Esophagus (tissue), 2 donors: Measurements from ENCODE around the gene CBFA2T2. TPM values are rescaled to one million over a fixed set of nuclear protein-coding genes. Genes with fewer than 3 reads are reported as not detected.

Source experiments
- H3K27ac ChIP-seq, 2 donors: one replicate each; pipeline ENCODE4 v1.5.1; 2013; ENCODE audit warnings: low read depth in 2 of 2, mild to moderate bottlenecking in 2 of 2, inconsistent platforms in 1 of 2, low read length in 1 of 2, moderate library complexity in 1 of 2
- H3K27me3 ChIP-seq, 2 donors: one replicate each; pipeline ENCODE4 v1.6.1; 2013; ENCODE audit warnings: low read length in 2 of 2, control low read depth in 1 of 2, mild to moderate bottlenecking in 1 of 2; ENCODE audit not compliant: insufficient read depth in 2 of 2, control insufficient read depth in 1 of 2
- H3K36me3 ChIP-seq, 2 donors: one replicate each; pipeline ENCODE4 v1.6.1; 2013; ENCODE audit warnings: low read length in 1 of 2; ENCODE audit not compliant: control insufficient read depth in 2 of 2, insufficient read depth in 2 of 2
- H3K4me1 ChIP-seq, 2 donors: one replicate each; pipeline ENCODE4 v1.6.1; 2013; ENCODE audit warnings: low read length in 1 of 2; ENCODE audit not compliant: control insufficient read depth in 2 of 2, insufficient read depth in 2 of 2
- H3K4me3 ChIP-seq, 2 donors: one replicate each; pipeline ENCODE4 v1.5.1; 2013; ENCODE audit warnings: low read length in 2 of 2, mild to moderate bottlenecking in 2 of 2, low read depth in 1 of 2, moderate library complexity in 1 of 2
- H3K9me3 ChIP-seq, 2 donors: one replicate each; pipeline ENCODE4 v1.6.1; 2013; ENCODE audit warnings: mild to moderate bottlenecking in 2 of 2, low read depth in 1 of 2, low read length in 1 of 2, moderate library complexity in 1 of 2; ENCODE audit not compliant: control insufficient read depth in 2 of 2, insufficient read depth in 1 of 2
- WGBS, 2 donors: extraction: QIAGEN DNeasy Blood & Tissue Kit; methylation state at CpG; one replicate each; pipeline ENCODE4 v1.1.7; 2013; 5-methylcytosine and 5-hydroxymethylcytosine counted together
- polyA plus RNA-seq, 2 donors: library from polyadenylated mRNA; stranded (reverse); fragments of 200-250 nt; gene quantifications; one replicate each; pipeline ENCODE4 v1.2.3, GENCODE V29; 2013
- donor health status: healthy with polysubstance abuse.
- donor health status: Bipolar disorder and iron deficiency.

The CBFA2T2 gene
- polyA plus RNA-seq, 2 donors: 4.7 to 8.5 TPM

DNA sequence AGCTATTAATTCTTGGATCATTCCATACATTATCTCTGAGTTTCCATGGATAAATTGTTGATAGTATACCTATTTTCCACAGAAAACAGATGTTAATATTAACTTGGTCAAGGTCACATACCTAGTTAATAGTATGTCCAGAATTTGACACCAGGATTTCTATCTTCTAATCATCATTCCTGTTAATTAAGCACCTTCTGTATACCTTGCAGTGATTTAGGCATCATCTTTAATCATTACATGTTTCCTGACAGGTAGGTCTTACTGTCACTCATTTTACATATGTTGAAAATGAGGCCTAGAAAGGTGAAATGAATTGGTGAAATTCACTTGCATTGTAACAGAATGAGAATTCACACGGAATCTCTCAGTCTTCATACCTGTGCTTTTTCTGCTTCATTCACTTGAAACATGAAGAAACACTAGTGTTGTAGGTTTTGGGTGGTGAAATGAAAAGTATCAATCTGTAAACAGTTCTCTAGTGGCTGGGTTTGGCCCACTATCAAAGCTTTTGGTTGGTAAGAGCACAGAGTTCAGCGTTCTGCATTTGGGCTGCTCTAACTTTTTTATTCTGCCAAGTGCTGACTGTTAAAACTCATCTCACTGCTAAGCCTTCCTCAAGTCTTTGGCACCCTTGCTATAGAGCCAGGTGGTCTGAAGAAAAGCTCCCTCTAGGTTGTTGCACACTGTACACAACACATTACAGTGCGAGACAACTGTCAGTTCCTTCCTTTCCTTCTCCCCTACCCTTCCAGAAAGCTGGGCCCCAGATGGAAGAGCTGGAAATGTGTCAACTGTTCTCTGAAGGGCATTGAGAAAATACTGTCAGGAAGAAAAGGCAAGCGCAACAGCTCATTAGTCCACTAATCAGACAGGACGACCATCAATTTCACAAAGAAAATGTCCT lies 114.4 kb downstream of the CBFA2T2 start:
- Histone ChIP-seq H3K27me3 (no peaks in the 10 kb centered on the region), H3K36me3 (peaks cover 0 to 4% of the 10 kb centered on the region in 2 donors), H3K4me1 (no peaks in the 10 kb centered on the region), H3K4me3 (no peak overlapping the region), H3K9me3 (no peaks in the 10 kb centered on the region), H3K27ac (no peak overlapping the region)
- 74 to 75% methylated on average over 5 of the region's 5 CpGs for WGBS, 2 donors

DNA sequence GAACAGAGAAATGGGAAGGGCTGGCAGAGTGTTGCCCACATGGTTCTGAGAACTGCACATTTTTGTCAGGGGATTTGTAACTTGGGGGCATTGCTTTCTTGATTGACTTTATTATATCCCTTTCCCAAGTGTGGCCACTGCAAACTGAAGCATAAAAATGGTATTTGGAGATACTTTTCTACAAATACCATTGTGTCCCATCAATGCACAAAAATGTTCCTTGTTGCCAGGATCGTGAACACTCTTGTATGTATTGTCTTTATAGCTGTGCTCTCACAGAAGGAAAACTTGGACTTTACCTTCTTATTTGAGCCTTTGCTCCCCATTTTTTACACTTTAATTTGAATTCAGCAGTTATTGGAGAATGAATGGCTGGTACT lies 115.1 kb downstream of the CBFA2T2 start:
- no peak overlapping the region for H3K4me3 ChIP-seq
- H3K27ac ChIP-seq: no peak overlapping the region
- 79 to 92% methylated on average over 1 of the region's 1 CpG for WGBS, 2 donors
- no peaks in the 10 kb centered on the region for H3K27me3 ChIP-seq
- no peaks in the 10 kb centered on the region for H3K4me1 ChIP-seq
- no peaks in the 10 kb centered on the region for H3K9me3 ChIP-seq
- peaks cover 0 to 4% of the 10 kb centered on the region in 2 donors for H3K36me3 ChIP-seq

DNA sequence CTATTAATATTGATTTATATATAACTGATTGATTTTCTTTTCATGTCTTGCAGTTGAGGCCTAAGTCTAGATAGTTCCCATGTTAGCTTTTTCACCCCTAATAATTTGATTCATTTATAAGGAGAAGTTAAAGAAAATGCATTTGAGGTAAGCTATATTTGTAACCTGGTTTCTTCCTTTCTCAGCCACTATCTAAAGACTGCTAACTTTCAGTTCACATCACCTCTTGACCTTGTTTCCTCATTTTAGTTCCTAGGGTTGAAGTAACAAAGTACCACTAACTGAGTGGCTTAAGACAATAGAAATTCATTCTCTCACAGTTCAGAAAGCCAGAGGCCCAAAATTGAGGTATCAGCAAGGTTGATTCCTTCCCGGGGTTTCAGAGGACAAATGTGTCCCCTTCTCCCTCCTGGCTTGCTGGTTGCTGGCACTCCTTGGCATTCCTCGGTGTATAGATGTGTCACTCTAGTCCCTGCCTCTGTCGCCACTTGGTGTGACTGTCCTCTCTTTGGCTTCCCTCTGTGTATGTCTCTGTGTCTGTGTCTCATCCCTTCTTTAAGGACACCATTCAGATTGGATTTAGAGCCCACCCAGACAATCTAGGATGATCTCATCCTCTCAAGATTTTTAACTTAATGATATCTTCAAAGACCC lies 116.3 kb downstream of the CBFA2T2 start:
- WGBS, 2 donors: 93 to 94% methylated on average over 3 of the region's 3 CpGs
- Histone ChIP-seq H3K36me3 (peaks cover under 1 to 8% of the 10 kb centered on the region in 2 donors), H3K27ac (no peak overlapping the region)

DNA sequence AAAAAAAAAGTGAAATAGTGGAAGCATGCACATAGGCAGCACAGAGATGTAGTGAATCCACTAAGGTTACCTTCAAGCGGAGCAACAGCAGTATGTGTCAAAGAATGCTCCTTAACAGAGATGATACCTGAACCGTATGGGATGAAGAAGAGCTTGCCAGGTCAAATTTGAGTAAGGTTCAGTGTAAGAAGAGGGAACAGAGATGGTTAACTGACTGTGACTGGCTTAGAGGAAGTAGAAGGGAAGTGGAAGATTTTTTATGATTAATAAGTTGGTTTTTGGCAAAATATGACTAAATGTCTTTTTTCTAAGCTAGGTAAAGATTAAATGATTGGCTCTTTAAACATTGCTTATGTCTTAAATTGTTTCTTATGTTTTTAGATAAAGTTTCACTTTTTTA lies 119.6 kb downstream of the CBFA2T2 start:
- Histone ChIP-seq H3K4me1 (no peaks in the 10 kb centered on the region), H3K9me3 (no peaks in the 10 kb centered on the region), H3K4me3 (no peak overlapping the region), H3K36me3 (peaks cover 6 to 12% of the 10 kb centered on the region in 2 donors), H3K27ac (no peak overlapping the region), H3K27me3 (no peaks in the 10 kb centered on the region)
- 91 to 94% methylated on average over 2 of the region's 2 CpGs for WGBS, 2 donors

More for the DNA sequence above, 116.3 kb downstream of the CBFA2T2 start:
- H3K27me3 ChIP-seq: no peaks in the 10 kb centered on the region
- H3K4me1 ChIP-seq: no peaks in the 10 kb centered on the region
- no peaks in the 10 kb centered on the region for H3K9me3 ChIP-seq
- no peak overlapping the region for H3K4me3 ChIP-seq

DNA sequence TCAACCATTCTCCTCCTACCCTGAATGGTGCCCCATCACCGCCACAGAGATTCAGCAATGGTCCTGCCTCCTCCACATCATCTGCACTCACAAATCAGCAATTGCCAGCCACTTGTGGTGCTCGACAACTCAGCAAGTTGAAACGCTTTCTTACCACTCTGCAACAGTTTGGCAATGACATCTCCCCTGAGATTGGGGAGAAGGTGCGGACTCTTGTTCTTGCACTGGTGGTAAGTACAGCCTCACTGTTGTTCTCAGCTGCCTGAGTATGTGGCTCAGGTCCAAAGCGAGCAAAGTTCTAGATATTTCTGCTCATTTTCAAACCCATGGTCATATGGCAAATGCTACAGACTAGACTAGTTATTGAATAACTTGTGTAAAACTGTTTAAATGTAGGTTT lies 121.2 kb downstream of the CBFA2T2 start:
- Histone ChIP-seq H3K27ac (no peak overlapping the region), H3K4me3 (no peak overlapping the region), H3K27me3 (no peaks in the 10 kb centered on the region), H3K36me3 (peaks cover 6 to 12% of the 10 kb centered on the region in 2 donors), H3K9me3 (no peaks in the 10 kb centered on the region), H3K4me1 (no peaks in the 10 kb centered on the region)
- 96 to 98% methylated on average over 5 of the region's 5 CpGs for WGBS, 2 donors

DNA sequence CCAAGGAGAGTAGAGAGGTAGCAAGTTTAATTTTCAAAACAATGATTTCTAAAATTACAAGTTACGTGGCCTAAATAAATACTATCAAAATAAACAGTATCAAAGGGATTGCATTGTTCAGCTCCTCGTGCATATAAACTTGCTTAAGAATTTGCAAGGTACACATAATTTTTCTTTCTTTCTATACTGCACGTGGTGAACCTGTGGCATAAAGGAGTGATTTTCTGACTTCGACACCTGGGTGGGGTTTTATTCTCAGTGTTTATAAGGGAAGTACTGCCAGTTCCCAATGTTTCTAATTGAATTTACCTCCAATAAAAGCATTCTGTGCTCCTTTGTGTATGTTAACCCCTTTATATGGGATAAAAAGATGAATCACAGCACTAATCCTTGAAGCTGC lies 122.1 kb downstream of the CBFA2T2 start:
- Histone ChIP-seq H3K27ac (no peak overlapping the region), H3K9me3 (no peaks in the 10 kb centered on the region), H3K27me3 (no peaks in the 10 kb centered on the region), H3K4me3 (no peak overlapping the region), H3K36me3 (peaks cover 6 to 9% of the 10 kb centered on the region in 2 donors), H3K4me1 (no peaks in the 10 kb centered on the region)
- 65 to 66% methylated on average over 4 of the region's 4 CpGs for WGBS, 2 donors

DNA sequence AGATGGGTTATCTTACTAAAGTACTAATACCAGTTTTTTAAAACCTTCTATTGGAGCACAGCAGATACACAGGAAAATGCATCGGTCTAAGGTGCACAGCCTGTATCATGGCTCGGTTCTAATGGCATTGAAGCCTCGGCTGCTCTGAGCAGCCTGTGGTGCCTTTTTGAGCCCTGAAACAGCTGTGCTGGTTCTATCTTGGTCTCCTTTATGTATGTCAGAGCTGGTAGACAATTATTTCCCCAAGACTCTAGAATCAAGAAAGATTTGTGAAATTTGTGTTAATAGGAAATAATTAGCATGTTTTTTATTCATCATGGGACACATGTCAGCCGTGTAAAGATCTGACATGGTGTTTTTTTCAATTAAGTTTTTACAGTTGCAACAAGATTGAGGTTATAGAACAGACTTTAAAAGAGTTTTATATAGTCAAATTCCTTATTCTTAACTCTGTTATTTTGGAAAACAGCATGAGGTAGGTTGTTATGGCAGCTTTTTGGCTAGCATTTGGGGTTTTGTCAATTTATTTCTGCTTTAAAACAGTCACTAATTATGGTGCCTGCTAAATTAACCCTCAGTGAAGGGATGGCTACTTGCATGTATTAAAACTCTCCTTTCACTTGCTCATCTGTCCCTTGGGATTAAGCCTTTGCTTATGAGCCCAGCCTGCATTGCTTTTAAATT lies 132.0 kb downstream of the CBFA2T2 start:
- Histone ChIP-seq H3K36me3 (peaks cover 3 to 16% of the 10 kb centered on the region in 2 donors), H3K4me3 (no peak overlapping the region), H3K4me1 (peaks cover 0 to 4% of the 10 kb centered on the region in 2 donors), H3K27me3 (no peaks in the 10 kb centered on the region), H3K9me3 (no peaks in the 10 kb centered on the region), H3K27ac (no peak overlapping the region)
- WGBS, 2 donors: 89 to 92% methylated on average over 4 of the region's 4 CpGs

DNA sequence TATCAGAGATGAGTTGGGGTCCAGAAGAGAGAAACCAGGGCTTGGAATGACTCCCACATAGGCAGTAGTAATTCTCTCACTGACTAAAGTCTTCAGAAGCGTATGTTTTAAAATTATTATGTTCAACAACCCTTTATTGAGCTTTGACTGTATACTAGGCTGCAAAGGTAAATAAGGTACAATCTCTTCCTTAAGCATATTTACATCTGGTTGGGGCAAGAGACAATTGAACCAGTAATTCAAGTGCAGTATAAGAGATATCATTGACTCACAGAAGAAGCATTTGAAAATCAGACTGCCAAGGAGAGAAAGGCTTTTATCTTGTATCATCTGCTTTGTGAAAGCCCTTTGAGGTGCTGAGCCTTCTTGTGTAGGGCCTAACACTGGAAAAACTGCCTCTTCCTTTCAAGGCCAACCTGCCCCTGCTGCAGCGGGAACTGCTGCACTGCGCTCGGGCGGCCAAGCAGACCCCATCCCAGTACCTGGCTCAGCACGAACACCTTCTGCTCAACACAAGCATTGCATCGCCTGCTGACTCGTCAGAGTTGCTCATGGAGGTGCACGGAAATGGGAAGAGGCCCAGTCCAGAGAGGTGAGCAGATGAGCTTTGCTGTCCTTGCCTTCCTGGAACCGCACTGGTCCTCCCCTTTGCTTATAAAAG lies 132.9 kb downstream of the CBFA2T2 start:
- Histone ChIP-seq H3K36me3 (peaks cover 3 to 16% of the 10 kb centered on the region in 2 donors), H3K27me3 (no peaks in the 10 kb centered on the region), H3K4me3 (no peak overlapping the region), H3K27ac (no peak overlapping the region), H3K9me3 (no peaks in the 10 kb centered on the region), H3K4me1 (peaks cover 0 to 4% of the 10 kb centered on the region in 2 donors)
- WGBS, 2 donors: 96 to 97% methylated on average over 10 of the region's 10 CpGs

DNA sequence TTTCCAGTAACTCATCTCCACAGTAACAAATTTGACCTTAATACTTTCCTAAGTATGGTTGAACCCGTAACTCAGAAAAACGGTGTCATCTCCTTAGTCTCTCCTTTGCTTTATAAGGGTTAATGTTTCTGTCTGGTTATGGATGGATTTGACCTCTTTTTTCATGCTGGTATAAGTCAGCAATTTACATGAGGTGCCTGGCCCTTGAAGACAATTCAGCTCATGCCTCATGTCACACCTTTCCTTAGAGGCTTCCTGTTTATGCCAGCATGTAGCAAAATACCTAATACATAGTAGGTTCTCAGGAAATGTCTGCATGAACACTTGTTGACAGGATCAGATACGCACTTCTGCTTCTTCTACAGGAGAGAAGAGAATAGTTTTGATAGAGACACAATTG lies 134.5 kb downstream of the CBFA2T2 start:
- Histone ChIP-seq H3K27me3 (no peaks in the 10 kb centered on the region), H3K36me3 (peaks cover 3 to 21% of the 10 kb centered on the region in 2 donors), H3K27ac (no peak overlapping the region), H3K9me3 (no peaks in the 10 kb centered on the region), H3K4me1 (peaks cover 0 to 4% of the 10 kb centered on the region in 2 donors), H3K4me3 (no peak overlapping the region)
- 87 to 88% methylated on average over 3 of the region's 3 CpGs for WGBS, 2 donors
